Measurements from ENCODE around the gene ZNF599. TPM values are rescaled to one million over a fixed set of nuclear protein-coding genes. Genes with fewer than 3 reads are reported as not detected.

ZNF599 gene
- total RNA-seq, 1 donor from 2014 or later, result 7.8 TPM

Other genes with a start within 250 kb of the ZNF599 start
- gene SCGB2B2, start 96.1 kb downstream of the ZNF599 start, total RNA-seq (ENCODE audit: unreplicated experiment), result 0.74 TPM
- 32.4 TPM for gene ZNF302, start 95.5 kb downstream of the ZNF599 start, total RNA-seq (ENCODE audit: unreplicated experiment)
- gene ZNF181, start 39.0 kb downstream of the ZNF599 start, total RNA-seq (ENCODE audit: unreplicated experiment), result 12.9 TPM
- 6.9 TPM for gene ZNF30, start 153.7 kb upstream of the ZNF599 start, total RNA-seq (ENCODE audit: unreplicated experiment)
- gene ZNF792, start 191.0 kb upstream of the ZNF599 start, total RNA-seq (ENCODE audit: unreplicated experiment), result 68.6 TPM
- gene GRAMD1A, start 227.1 kb upstream of the ZNF599 start, total RNA-seq (ENCODE audit: unreplicated experiment), result 156 TPM

Measured in endothelial cell (in vitro differentiated cells).